ENCODE data around the gene HSPA1B.

GRCh38 chr6:31811645-31812044 lies 15.9 kb upstream of the HSPA1B start:
- TF ChIP-seq POLR2A (IDR thresholded peaks at IDR 0.05; ENCODE audit: low read length) (no peak), GATA1 (IDR thresholded peaks at IDR 0.05; ENCODE audit: low read depth, low read length) (no peak)
